HG03175 (cell line): Measurements from ENCODE around the gene GPLD1.
"Not testable (repeated sequence)": the region's sequence is repeated elsewhere in the genome, so short reads cannot be mapped to it uniquely, and the experiment has no call there.

Source experiments
- ATAC-seq: cut with Tn5 transposase; IDR thresholded peaks from one replicate; pipeline ENCODE4 v1.9.1; 2021; ENCODE audit warnings: mild to moderate bottlenecking, moderate library complexity; ENCODE audit not compliant: unreplicated experiment

Gene GPLD1

DNA sequence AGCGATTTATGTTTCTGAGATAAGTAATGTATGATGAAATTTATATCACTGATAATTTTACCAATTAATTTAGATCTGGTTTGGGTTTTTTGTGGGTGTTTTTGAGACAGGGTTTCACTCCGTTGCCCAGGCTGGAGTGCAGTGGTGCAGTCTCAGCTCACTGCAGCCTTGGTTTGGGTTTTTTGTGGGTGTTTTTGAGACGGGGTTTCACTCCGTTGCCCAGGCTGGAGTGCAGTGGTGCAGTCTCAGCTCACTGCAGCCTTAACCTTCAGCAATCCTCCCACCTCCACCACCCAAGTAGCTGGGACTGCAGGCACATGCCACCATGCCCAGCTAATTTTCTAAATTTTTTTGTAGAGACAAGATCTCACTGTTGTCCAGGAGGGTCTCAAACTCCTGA is 73.6 kb downstream of the GPLD1 start:
- no peak for ATAC-seq

DNA sequence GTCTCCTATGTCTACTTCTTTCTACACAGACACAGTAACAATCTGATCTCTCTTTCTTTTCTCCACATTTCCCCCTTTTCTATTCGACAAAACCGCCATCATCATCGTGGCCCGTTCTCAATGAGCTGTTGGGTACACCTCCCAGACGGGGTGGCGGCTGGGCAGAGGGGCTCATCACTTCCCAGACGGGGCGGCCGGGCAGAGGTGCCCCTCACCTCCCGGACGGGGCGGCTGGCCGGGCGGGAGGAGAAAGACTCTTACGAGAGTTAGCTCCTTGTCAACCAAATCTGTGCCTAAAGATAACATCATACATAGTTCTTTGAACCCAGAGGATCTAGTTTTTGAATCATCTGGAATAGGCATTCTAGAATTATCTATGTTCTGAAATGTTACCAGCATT is 74.8 kb downstream of the GPLD1 start:
- not testable (repeated sequence) for ATAC-seq

DNA sequence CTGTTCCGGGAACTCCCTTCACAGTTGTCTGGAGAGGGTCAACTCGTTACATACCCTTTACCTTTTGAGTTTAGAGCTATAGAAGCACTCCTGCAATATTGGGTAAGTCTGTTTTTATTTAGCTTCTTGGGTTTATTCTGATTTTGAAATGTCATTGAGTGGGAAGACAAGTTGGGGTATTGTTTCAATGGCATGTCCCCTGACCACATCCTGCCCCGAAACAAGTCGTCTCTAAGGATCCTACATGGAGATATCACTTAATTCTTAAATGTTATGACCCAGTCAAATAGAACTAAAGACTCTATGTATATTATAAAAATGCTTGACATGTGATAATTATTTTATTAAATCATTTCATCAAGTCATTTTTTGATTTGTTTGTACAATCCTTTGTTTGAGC is 77.1 kb downstream of the GPLD1 start:
- no peak for ATAC-seq

GRCh38 chr6:24410622-24411021 is 78.8 kb downstream of the GPLD1 start:
- no peak for ATAC-seq

DNA sequence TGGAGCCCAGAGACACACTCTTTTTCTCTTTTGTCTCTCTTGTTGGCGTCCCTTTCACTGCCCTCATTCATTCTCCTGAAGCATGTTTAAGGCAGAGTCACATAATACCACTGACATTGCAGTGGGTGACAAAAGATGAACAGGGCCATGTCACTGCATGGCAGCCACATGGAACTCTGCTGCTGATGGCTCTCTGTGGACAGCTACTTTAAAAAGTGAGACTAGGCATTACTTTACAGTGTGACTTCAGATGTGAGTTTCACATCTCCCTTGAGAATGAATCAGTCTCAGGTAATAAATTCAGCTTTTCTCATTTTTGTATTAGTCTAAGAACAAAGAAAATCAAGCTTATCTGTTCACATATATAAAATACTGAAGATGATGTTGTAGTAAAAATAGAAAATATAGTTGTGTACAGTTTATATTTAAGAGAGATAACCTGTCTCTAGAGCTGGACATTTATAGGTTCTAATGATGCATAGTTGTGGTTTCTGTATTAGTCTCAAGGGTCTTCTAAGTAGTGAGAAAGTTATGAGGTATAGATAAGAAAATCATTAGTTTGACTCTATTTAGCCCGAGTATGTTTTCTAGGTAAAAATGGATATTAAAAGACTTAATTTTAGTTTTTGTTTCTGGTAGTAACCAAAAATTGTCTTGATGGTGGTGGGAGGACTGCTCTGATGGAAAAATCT is 80.5 kb downstream of the GPLD1 start:
- ATAC-seq = peak; percentile 78

DNA sequence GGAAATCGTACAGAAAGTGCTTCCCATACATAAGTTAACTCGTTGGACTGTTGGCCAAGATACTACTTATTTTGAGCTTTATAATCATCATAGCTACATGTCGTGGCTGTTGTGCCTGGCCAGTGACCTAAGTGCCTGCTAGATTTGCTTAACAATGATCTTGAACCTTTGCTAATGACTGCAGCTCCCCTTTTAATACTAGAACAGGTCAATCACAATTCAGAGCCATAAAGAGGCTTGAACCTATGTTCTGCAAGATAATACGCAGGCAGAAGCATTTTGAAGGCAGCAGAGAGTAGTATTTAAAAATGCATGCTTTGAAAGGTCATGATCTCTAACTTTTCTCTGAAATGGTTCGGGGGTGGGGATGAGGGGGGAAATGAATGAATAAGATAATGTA is 84.1 kb downstream of the GPLD1 start:
- ATAC-seq = no peak

GRCh38 chr6:24403501-24403824 is 85.9 kb downstream of the GPLD1 start:
- no peak for ATAC-seq

DNA sequence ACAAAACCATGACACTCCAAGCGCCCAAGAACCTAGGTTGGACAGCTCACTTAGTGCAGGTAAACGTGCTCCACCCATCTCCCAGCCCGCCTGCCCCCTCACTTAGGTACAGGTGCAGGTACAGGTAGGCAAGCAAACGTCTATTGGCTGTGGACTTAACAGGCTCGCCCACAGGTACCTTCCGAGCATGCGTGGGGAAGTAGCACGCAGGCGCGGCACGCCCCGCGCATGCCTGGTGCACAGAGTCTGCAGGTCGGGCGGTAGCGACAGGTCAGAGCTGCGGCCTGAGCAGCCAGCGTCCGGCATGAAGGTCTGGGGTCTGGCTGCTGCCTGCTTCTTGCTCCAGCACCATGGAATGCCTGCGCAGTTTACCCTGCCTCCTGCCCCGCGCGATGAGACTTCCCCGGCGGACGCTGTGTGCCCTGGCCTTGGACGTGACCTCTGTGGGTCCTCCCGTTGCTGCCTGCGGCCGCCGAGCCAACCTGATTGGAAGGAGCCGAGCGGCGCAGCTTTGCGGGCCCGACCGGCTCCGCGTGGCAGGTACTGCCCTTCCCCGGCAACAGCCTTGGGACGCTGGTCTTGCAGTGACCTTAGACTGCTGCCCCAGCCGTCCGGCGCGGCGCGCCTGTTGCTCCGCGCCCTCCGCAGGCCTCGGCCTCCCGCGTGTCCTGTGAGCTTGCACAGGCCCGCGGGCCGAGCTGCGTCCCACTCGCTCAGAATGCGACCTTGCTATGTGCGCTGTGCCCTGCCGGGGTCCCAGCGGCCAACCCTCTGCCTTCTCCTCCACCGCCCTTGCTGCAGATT is 86.5 kb downstream of the GPLD1 start, which contains the start of gene MRS2:
MRS2 (plus strand) TSS at position 240 of the 804 bp plus-strand sequence; CDS start at position 351, 111 bp downstream.
- peak; percentile 91 for ATAC-seq

DNA sequence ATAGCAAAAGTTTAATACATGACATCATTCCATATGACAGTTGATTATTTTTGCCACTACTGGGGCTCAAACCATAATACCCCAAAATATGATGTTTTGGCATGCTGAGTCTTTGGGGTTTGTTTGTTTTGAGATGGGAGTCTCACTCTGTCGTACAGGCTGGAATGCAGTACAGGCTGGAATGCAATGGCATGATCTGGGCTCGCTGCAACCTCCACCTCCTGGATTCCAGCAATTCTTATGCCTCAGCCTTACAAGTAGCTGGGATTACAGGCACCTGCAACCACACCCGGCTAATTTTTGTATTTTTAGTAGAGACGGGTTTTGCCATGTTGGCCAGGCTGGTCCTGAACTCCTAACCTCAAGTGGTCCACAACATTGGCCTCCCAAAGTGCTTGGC is 87.9 kb downstream of the GPLD1 start:
- no peak for ATAC-seq

- not testable (repeated sequence) for ATAC-seq
These were observed 89.0 kb downstream of the GPLD1 start for GRCh38 chr6:24400045-24401039.

DNA sequence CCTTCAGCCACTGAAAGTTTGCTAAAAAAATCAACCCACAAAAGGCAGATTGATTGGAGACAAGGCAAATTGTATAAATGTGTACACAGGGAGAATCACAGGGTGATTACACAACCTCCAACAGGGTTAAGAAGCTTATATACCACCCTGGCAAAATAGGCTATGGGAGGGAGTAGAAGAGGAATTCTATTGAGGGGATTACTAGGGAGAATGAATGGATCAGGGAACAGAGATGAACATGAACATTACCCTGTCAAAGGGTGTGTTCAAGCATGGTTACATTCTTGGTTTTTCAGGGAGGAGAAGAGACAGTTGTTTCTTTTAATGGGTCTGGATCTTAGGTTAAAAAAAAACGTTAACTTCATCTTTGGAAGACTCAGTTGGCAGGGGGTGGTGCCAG is 91.7 kb downstream of the GPLD1 start:
- no peak for ATAC-seq

DNA sequence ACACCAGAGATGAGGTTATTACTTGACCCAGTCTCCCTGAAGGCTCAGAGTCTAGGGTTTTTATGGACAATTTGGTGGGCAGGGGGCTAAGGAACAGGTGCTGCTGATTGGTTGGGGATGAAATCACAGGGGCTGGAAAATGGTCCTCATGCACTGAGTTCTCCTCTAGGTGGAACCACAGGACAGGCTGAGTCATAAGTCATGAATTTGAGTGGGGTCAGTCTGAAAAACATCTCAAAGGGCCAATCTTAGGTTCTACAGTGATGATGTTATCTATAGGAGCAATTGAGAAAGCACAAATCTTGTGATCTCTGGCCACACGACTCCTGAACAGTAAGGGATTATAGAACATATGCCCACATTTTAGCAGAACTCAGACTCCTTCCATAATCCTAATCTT is 92.6 kb downstream of the GPLD1 start:
- no peak for ATAC-seq

DNA sequence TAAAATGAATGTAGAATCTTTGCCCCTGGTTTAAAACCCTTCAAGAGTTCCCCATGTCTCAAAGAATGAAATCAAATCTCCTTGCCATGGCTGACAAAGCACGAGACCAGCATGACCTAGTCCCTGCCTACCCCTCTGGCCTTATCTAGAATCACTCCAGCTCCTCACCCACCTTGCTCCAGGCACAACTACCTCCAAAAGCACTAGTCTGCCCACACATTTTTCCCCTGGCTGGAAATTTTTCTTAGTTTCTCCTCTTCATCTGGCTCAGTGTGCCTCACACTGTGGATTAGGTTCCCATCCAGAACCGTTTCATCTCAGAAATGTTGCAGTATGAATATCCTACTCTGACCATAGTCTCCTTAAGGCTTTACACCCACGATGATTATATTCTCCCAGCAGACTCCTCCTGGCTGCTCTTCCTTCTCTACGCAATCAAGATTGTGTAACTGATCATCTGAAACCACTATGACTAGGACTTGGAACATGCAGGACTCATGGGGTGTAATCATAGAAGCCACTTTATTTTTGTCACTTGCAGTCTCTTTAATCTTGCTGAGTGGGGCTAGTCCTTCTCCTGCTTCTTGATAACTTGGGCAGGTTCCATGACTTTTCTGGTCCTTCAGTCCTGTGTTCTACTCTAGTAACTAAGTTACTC is 94.5 kb downstream of the GPLD1 start:
- ATAC-seq = no peak

DNA sequence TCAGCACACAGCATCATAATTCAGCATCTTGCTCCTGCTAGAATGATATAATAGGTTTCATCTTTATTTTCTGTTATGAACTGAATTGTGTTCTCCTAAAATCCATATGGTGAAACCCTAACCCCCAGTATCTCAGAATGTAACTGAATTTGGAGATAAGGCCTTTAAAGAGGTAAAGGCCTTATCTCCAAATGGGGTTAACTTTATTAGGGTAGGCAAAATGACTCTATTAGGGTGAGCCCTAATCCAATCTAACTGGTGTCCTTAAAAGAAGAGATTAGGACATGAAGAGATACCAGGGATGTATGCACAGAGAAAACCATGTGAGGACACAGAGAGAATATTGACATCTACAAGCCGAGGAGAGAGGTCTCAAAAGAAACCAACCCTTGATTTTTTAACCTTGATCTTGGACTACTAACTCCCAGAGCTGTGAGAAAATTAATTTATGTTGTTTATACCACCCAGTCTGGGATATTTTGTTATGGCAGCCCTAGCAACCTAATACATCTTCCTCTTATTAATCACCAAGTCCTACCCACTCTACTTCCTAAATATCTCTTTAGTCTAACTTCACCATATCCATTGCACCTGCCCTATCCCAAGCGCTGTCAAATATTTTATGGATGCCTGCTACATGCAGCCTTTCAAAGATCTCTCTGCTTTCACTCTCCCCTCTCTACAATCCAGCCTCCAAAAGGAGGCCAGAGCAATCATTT is 95.2 kb downstream of the GPLD1 start:
- ATAC-seq = no peak

GRCh38 chr6:24391756-24392405 is 97.5 kb downstream of the GPLD1 start:
- ATAC-seq = peak; percentile 79

- ATAC-seq = no peak
These were observed 98.2 kb downstream of the GPLD1 start for GRCh38 chr6:24391208-24391607.

- no peak for ATAC-seq
These were observed 101.6 kb downstream of the GPLD1 start for GRCh38 chr6:24387818-24388217.

DNA sequence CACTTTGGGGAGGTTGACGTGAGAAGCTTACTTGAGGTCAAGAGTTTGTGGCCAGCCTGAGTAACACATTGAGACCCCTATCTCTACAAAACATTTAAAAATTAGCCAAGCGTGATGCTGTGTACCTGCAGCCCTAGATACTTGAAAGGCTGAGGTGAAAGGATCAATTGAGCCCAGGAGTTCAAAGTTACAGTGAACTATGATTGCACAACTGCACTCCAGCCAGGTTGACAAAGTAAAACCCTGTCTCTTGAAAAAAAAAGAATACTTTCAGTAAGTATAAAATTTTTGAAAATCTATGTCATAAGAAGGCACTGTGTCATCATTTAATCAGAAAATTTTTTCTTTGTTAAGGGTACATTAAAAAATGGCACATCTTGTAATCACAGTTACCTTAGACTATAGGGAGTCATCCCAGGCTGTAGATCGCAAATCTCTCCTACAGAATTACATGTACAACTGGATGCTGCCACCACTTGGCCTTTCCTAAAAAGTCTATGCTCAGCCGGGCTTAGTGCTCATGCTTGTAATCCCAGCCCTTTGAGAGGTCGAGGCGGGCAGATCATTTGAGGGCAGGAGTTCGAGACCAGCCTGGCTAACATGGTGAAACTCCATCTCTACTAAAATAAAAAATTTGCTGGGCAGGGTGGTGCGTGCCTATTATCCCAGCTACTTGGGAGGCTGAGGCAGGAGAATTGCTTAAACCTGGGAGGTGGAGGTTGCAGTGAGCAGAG is 103.7 kb downstream of the GPLD1 start:
- peak; percentile 53 for ATAC-seq
